ENCODE data around the gene CHDH. TPM values are rescaled to one million over a fixed set of nuclear protein-coding genes. Genes with fewer than 3 reads are reported as not detected.

The CHDH gene
- total RNA-seq, 1 donor from 2014 or later = 1.0 TPM

DNA sequence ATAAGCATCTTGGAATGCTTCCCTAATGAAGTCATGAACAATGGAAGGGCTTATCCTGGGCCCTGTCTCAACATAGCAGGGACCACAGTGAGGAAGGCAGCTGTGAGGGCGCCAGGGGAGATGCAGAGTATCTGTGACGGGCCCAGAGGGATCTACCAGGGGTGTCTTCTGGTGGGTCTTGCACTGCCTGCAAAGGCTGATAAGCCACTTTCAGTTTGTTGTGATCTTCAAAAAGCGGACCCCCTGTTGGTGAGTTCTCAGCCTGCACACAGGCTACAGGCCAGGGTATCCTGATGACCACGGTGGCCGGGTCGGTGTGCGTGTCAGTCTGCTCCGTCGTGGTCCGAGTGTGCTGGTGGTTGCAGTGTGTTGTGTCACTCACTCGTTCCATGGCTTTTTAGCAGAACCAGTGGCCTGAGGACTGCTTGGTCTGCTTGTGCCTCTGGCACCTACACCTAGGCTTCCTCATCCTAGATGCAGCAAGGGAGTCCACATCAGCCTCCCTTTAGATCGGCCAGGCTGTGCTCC, 46.8 kb downstream of the CHDH start:
- TF ChIP-seq, protein P1, sequence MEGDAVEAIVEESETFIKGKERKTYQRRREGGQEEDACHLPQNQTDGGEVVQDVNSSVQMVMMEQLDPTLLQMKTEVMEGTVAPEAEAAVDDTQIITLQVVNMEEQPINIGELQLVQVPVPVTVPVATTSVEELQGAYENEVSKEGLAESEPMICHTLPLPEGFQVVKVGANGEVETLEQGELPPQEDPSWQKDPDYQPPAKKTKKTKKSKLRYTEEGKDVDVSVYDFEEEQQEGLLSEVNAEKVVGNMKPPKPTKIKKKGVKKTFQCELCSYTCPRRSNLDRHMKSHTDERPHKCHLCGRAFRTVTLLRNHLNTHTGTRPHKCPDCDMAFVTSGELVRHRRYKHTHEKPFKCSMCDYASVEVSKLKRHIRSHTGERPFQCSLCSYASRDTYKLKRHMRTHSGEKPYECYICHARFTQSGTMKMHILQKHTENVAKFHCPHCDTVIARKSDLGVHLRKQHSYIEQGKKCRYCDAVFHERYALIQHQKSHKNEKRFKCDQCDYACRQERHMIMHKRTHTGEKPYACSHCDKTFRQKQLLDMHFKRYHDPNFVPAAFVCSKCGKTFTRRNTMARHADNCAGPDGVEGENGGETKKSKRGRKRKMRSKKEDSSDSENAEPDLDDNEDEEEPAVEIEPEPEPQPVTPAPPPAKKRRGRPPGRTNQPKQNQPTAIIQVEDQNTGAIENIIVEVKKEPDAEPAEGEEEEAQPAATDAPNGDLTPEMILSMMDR (IDR thresholded peaks at IDR 0.05; ENCODE audit: unreplicated experiment) = no peak
- Mint-ChIP-seq H3K36me3 (ENCODE audit: low read depth, unreplicated experiment) (peaks cover 46% of the 10 kb centered on the region), H3K4me3 (ENCODE audit: unreplicated experiment) (no peak overlapping the region), H3K27me3 (ENCODE audit: unreplicated experiment) (peaks cover 9% of the 10 kb centered on the region), H3K9me3 (ENCODE audit: unreplicated experiment) (no peaks in the 10 kb centered on the region), H3K27ac (ENCODE audit: unreplicated experiment) (no peak overlapping the region), H3K4me1 (ENCODE audit: unreplicated experiment) (no peaks in the 10 kb centered on the region)
- DNase-seq (ENCODE audit: low spot score) = no peak

DNA sequence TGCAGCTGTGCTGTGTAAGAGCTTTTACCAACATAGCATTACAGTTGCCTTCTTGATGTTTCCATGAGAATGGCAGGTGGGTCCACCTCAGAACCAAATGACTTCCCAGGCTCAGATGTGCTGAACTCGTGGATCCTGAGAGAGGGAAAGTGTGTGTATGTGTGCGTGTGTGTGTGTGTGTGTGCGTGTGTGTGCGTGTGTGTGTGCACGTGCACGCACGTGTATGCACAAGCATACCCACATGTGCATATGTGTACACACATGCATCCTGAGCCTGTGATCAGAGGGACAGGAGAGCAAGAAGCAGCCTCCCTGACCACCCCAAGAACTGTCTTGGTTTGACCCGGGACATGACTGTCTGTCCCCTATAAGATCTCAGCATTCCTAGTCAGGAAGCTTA, 48.1 kb downstream of the CHDH start:
- H3K4me1 Mint-ChIP-seq (ENCODE audit: unreplicated experiment) = no peaks in the 10 kb centered on the region
- DNase-seq (ENCODE audit: low spot score) = no peak
- TF ChIP-seq, protein P1 (IDR thresholded peaks at IDR 0.05; ENCODE audit: unreplicated experiment) = no peak
- H3K36me3 Mint-ChIP-seq (ENCODE audit: low read depth, unreplicated experiment) = peaks cover 43% of the 10 kb centered on the region
- peaks cover 6% of the 10 kb centered on the region for H3K27me3 Mint-ChIP-seq (ENCODE audit: unreplicated experiment)
- H3K27ac Mint-ChIP-seq (ENCODE audit: unreplicated experiment) = no peak overlapping the region
- no peaks in the 10 kb centered on the region for H3K9me3 Mint-ChIP-seq (ENCODE audit: unreplicated experiment)
- no peak overlapping the region for H3K4me3 Mint-ChIP-seq (ENCODE audit: unreplicated experiment)

DNA sequence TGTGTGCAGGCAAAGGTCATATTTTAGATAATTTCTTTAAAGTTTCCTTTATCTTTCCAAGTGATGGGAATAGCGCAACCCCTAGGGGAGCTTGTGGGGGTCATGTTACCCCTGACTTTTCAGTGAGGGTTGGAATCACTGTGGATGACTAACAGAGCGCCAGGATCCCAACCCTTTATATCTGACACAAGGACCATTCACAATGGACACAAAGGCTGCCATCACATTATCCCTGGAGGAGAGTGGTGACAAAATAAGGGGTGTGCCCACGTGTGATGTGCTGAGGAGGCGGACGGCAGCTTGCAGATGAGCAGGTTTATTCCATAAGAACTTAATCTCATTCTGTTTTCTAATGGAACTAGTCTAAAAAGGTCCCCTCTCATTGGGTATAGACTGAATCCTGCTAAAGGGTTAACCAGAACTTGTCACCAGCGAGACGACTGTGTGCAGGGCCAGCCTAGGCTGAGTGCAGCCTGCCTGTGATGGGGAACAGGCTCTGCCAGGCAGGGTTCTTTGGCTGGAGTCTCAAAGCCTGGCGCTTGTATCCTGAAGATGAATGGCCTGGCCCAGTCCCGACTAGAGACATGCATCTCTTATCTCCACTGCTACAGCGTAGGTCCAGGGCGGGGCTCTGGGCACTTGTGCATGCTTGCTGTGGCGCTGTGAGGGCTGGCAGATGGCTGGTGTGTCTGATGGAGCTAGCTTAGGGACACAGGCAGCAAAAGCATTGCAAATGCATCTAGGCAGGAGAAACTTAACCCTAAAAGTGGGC, 50.2 kb downstream of the CHDH start:
- TF ChIP-seq, protein P1 (IDR thresholded peaks at IDR 0.05; ENCODE audit: unreplicated experiment) = no peak
- Mint-ChIP-seq H3K27me3 (ENCODE audit: unreplicated experiment) (peaks cover 3% of the 10 kb centered on the region), H3K27ac (ENCODE audit: unreplicated experiment) (no peak overlapping the region), H3K4me1 (ENCODE audit: unreplicated experiment) (no peaks in the 10 kb centered on the region), H3K4me3 (ENCODE audit: unreplicated experiment) (no peak overlapping the region), H3K9me3 (ENCODE audit: unreplicated experiment) (no peaks in the 10 kb centered on the region), H3K36me3 (ENCODE audit: low read depth, unreplicated experiment) (peaks cover 38% of the 10 kb centered on the region)
- DNase-seq (ENCODE audit: low spot score) = no peak

DNA sequence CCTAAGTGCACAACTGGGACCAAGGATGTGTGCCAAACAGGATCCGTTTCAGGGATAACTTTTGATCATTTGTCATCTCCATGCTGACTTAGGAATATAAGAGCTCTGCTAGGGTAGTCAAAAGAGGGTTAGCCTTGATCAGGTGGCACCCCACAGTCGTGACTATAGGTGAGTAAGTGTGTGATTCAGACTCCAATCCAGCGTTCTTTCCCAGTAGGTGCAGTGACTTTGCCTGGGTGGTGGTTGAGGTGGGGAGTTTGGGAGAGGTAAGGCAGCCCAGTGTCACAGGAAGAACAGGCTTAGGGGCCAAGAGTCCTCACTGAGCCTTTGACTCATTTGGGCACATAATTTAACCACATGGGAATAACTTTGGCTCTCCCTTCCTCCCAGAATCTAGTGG, 51.0 kb downstream of the CHDH start:
- H3K4me3 Mint-ChIP-seq (ENCODE audit: unreplicated experiment) = no peak overlapping the region
- H3K36me3 Mint-ChIP-seq (ENCODE audit: low read depth, unreplicated experiment) = peaks cover 38% of the 10 kb centered on the region
- TF ChIP-seq, protein P1 (IDR thresholded peaks at IDR 0.05; ENCODE audit: unreplicated experiment) = no peak
- no peaks in the 10 kb centered on the region for H3K4me1 Mint-ChIP-seq (ENCODE audit: unreplicated experiment)
- H3K27ac Mint-ChIP-seq (ENCODE audit: unreplicated experiment) = no peak overlapping the region
- no peak for DNase-seq (ENCODE audit: low spot score)
- peaks cover 3% of the 10 kb centered on the region for H3K27me3 Mint-ChIP-seq (ENCODE audit: unreplicated experiment)
- no peaks in the 10 kb centered on the region for H3K9me3 Mint-ChIP-seq (ENCODE audit: unreplicated experiment)

DNA sequence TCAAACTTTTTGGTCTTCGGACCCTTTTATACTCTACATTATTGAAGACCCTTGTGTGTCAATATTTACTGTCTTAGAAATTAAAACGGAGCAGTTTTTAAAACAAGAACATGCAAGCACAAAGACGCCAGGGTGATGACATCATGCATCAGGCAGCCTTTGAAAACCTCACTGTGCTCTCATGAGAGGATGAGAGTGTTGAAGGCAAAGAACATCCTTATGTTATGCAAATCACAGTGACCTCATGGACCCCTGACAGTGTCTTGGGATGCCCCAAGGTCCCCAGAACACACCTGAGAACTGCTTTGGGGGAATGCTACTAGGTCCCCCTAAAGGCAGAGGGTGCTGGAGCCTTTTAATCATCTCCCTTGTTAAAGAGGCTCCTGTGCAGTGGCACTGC, 51.6 kb downstream of the CHDH start:
- Mint-ChIP-seq H3K27me3 (ENCODE audit: unreplicated experiment) (peaks cover 3% of the 10 kb centered on the region), H3K4me3 (ENCODE audit: unreplicated experiment) (no peak overlapping the region), H3K27ac (ENCODE audit: unreplicated experiment) (no peak overlapping the region), H3K36me3 (ENCODE audit: low read depth, unreplicated experiment) (peaks cover 43% of the 10 kb centered on the region), H3K4me1 (ENCODE audit: unreplicated experiment) (no peaks in the 10 kb centered on the region), H3K9me3 (ENCODE audit: unreplicated experiment) (no peaks in the 10 kb centered on the region)
- TF ChIP-seq, protein P1 (IDR thresholded peaks at IDR 0.05; ENCODE audit: unreplicated experiment) = no peak
- DNase-seq (ENCODE audit: low spot score) = no peak

Data from endothelial cell (in vitro differentiated cells).